GM18520 (cell line): Measurements from ENCODE around the gene NSG2.

ENCODE experiments used
- ATAC-seq: cut with Tn5 transposase; IDR thresholded peaks from one replicate; pipeline ENCODE4 v1.9.1; 2021; ENCODE audit not compliant: unreplicated experiment

Gene NSG2

GRCh38 chr5:174147551-174147950 lies 102.0 kb downstream of the NSG2 start:
- no peak for ATAC-seq

- no peak for ATAC-seq
Observed at GRCh38 chr5:174148721-174149120, 103.2 kb downstream of the NSG2 start.

GRCh38 chr5:174149426-174149825 lies 103.9 kb downstream of the NSG2 start:
- no peak for ATAC-seq

- no peak for ATAC-seq
Observed at GRCh38 chr5:174149989-174150388, 104.5 kb downstream of the NSG2 start.

GRCh38 chr5:174151599-174152181 lies 106.2 kb downstream of the NSG2 start:
- no peak for ATAC-seq

- ATAC-seq, result no peak
Observed at GRCh38 chr5:174154559-174154958, 109.1 kb downstream of the NSG2 start.

- ATAC-seq, result no peak
Observed at GRCh38 chr5:174155281-174155680, 109.8 kb downstream of the NSG2 start.

- ATAC-seq, result no peak
Observed at GRCh38 chr5:174155706-174156105, 110.2 kb downstream of the NSG2 start.

- no peak for ATAC-seq
Observed at GRCh38 chr5:174157048-174157447, 111.5 kb downstream of the NSG2 start.
